Stromal cell of bone marrow (primary cell): ENCODE results near the gene DPY30.

Source experiments
- DNase-seq: peaks from one replicate; pipeline ENCODE4 v3.0.0-alpha.2; 2012; ENCODE audit warnings: low read depth

DPY30 gene

DNA sequence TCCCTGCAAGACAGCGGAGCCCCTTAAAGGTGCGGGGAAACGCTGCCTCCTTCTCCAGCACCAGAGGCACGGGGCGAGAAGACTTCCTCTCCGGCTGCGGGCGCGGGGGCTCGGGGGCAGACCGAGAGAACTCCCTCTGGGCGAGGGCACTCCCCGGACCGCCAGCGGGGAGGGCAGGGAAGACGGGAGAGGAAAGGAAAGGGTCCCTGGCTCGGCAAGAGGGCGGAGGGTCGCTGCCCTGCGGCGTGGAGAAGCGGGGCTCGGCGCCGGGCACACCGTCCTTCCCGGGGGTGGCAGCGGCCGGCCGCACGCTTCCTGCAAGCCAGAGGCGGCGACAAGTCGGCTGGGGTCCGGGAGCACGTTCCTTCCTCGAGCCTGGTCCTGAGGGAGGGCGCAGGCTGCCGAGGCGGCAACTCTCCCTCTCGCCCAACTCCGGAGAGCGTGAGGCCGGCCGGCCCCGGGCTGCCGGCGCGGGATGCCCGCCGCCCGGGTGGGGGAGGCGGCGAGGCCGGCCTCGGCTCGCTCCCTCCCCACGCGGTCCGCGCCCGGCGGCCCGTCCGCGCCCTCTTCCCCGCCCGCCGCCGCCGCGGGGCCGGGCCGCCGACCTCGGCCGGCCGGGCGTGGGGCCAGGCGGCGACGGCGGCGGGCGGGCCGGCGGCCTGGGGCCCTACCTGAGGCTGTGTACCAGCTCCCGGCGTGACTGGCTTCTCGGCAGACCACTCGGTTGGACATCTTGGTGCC is 29.9 kb downstream of the DPY30 start:
- no peak for DNase-seq

DNA sequence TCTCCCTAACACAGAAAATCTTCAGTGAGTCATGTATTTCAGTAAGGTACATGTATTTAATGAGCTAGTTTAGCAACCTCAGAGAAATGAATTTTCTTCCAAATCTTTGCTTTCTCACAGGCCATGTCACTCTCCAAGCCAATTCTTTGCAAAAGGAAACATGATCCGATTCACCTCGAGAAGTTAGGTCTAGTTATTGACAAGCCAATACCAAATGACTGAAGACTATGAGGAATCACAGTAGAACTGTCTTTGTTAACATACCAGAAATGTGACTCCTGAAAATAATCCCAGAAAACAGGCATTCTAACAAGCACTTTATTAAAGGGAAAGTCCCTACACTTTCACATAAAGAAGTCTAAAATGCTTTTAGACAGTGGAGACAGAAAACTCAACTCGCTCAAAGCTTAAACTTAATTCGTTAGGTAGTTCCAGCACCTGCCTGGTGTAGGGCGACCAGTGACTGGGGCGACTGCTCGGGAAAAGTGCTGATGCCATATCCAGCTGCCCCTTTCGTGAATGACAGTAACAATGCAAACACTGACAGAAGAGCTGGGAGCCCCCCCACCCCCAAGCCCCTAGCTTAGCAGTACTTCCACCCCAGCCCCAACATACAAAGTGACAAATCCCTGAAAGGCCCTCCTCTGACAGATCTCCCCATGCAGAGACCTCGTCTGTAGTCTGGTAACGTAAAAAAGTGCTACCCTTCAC is 30.6 kb downstream of the DPY30 start:
- DNase-seq: no peak

DNA sequence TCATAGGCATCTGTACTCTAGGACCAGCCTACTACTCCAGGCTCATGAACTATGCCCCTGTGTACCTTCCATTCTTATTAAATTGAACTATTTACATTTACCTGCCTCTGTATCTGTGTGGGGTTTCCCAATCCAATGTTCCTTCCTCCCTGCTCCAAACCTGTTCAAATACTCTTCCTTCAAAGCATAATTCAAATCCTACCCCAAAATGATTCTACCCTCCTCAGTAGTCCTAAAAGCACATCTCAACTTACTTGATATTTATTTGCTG is 32.5 kb downstream of the DPY30 start:
- no peak for DNase-seq

DNA sequence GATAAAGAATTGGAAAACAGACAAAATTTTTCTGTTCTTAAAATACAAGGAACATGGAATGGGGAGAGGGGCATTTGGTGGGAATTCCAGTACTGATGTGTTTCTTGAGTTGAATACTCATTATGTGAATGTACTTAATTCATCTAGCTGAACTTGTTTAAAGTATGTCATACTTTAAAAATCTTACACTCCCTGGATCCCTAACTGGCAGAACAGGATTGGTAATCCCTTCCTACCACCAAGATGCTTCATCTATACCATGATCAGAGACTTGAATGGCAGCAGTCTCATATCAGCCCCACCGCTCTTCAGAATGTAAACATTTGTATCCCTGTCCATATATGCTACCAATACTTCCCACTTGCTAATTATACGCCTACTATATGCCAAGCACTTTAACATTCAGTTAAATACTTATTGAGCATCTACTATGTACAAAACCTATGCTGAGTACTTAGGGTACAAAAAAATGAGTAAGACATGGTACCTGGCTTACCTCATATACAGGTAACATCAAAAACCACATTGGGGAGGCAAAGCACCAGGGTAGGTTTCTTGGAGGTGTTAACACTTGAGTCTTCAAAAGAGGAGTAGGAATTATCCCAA is 34.1 kb downstream of the DPY30 start:
- DNase-seq: no peak

DNA sequence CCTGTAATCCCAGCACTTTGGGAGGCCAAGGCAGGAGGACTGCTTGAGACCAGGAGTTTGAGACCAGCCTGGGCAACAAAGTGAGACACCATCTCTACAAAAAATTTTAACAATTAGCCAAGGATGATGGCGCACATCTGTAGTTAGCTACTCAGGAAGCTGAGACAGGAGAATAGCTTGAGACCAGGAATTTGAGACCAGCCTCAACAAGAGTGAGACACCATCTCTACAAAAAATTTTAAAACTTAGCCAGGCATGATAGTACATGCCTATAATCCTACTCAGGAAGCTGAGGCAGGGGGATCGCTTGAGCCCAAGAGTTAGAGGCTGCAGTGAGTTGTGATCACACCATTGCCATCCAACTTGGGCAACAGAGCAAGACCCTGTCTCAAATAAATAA is 35.8 kb downstream of the DPY30 start:
- DNase-seq: no peak

DNA sequence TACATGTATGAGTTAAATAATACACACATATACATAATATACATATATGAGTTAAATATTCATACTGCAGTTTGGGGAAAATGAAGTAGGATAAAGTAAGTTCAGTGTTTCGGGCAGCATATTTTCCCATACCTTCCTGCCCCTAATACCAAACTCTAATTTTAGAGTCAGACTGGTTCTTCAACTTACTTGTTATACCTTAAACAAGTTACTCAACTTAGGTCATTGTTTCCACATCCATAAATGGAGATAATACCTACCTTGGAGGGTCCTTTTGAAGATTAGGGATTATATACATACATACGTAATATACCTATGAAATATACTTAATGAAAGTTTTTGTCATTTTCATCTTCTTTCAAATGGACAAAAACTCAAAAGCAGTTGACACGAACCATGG is 37.2 kb downstream of the DPY30 start:
- DNase-seq: no peak

DNA sequence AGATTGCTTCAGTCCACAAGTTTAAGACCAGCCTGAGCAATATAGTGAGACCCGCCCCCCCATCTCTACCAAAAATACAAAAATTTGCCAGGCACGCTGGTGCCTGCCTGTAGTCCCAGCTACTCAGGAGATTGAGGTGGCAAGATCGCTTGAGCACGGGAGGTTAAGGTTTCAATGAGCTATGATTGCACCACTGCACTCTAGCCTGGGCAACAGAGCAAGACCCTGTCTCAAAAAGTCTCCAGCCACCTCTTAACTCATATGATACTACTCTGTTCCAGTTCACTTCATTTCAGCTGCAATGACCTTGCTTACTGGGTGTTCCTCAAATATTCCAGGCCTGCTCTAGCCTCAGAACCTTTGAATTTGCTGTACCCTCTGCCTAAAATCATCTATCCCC is 40.2 kb downstream of the DPY30 start:
- no peak for DNase-seq

DNA sequence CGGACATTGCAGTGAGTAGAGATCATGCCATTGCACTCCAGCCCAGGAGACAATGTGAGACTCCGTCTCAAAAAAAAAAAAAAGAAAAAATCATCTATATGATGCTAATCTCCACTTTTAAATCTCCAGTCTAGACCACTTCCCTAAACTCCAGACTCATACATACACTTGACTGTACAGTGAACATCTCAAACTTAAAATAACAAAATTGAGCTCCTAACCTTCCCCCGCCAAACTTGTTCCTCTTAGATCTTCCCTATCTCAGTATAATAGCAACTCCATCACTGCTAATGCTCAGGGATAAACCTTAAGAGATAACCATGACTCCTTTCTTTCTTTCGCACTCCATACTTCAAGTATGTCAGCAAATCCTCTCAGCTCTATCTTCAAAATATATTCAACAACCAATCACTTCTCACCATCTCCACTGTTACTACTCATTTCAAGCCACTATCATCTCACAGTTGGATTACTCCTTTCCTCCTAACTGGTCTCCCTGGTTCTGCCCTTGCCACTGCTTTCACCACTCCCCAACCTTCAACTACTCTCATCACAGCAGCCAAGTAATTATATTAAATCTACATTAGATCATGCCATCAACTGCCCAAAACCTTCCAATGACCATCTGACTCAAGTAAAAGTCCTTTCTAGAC is 40.7 kb downstream of the DPY30 start:
- DNase-seq: no peak

DNA sequence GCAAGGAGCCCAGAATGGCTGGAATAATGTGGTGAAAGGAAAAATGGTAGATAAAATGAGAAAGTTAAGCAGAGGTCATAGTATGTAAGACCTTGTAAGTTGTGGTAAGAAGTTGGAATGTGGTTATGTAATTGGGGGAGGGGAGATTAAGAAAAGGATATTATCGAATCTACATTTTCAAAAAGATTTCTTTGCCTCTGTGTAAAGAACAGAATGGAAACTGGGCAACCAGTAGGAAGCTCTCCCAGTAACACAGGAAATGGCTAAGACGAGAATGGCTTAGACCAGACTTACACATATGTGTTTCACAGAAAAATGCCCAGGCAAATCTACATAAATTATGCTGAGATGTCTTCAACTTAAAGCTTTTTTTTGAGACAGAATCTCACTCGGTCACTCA is 42.0 kb downstream of the DPY30 start:
- no peak for DNase-seq

DNA sequence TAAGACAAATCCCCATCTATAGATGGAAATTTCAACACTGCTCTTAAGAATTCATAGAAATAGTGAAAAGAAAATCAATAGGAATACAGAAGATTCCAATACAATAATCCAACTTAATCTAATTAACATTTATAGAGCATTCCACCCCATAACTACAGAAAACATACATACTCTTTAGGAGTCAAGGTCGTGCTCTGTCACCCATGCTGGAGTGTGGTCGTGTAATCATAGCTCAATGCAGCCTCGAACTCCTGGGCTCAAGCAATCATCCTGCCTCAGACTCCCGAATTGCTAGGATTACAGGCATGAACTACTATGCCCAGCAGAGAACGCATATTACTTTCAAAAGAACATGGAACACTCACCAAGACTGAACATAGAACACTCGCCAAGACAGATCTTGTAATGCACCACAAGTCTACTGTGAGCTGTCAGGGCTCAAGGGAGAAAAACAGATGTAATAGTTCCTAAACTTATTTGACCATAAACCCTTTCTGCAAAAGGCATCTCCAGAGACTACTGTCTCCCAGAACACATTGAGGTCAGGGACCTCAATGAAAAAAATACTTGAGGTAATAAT is 42.9 kb downstream of the DPY30 start:
- no peak for DNase-seq

DNA sequence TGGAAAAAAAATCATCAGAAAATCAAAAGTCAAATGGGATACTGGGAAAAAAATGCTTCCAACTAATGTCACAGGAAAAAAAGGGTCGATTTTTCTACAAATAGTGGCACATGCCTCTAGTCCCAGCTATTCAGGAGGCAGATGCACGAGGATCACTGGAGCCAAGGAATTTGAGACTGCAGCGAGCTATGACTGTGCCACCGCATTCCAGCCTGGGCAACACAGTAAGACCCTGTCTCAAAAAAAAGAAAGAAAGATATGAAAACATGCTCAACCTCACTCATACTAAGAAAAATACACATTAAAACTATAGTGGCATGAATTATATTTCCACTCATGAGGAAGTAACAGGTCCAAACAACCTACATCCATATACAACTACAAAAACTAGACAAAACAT is 46.7 kb downstream of the DPY30 start:
- no peak for DNase-seq

DNA sequence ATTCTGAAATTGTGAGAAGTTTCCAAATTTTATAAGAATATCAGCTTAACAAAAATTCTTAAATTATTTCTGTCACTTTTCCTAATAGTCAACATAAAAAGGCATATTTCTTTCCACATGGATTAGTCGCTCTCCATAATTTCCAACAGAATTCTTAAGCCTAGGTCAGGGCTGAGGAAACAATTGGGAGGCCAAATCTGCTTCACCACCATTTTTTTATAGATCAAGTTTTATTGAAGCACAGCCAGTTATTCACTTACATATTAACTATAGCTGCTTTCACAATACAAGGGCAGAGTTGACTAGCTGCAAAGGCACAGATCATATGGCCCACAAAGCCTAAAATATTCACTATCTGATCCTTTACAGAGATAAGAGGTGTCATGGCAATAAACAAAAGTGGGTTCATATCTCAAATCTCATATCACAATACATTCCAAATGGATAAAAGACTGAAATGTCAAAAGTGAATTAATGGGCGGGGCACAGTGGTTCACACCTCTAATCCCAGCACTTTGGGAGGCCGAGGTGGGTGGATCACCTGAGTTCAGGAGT is 47.5 kb downstream of the DPY30 start:
- no peak for DNase-seq

DNA sequence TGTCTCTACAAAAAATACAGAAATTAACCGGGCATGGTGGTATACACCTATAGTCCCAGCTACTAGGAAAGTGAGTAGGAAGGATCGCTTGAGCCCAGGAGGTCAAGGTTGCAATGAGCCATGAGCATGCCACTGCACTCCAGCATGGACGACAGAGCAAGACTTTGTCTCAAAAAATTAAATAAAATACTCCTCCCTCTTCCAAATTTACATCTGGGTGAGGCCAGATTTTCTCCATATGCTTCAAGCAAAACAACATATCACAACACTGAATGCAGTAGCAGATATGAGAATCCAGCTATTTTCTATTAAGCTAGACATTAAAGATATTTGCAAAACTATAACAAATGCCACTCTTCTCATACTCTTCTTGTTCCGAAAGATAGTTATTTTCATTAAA is 49.7 kb downstream of the DPY30 start:
- no peak for DNase-seq

DNA sequence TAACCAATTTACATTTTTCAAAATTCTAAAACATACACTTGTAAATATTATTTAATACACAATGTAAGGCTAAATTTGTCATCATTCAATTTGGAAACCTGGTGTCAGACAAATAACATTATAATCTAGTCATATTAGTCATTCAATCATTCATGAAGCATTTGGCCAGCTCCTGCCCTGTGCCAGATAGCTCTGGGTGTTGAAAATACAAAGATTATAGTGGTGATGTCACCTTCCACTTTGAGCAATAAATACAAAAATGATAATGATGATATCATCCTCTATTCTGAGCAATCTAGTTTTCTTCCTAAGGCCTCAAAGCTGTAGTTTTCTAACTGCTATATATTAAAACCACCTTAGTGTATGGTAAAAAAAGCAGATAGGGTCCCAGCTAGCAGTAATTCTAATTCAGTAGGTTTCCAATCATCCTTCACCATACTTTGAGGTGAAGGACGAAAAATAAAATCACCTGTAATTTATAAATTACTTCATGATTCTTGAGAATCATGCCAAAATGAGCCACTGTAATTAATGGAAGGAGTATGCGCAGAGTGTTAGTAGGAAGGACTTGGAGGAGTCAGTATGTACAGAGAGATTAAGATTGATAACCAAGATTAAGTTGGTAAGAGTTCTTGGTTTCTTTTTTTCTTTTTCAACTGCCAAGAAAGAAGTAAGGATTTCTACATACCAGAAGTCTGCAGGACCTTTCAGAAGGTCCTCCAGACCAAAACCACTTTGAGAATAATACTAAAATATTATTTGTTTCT is 52.0 kb downstream of the DPY30 start:
- peak; percentile 62 for DNase-seq

DNA sequence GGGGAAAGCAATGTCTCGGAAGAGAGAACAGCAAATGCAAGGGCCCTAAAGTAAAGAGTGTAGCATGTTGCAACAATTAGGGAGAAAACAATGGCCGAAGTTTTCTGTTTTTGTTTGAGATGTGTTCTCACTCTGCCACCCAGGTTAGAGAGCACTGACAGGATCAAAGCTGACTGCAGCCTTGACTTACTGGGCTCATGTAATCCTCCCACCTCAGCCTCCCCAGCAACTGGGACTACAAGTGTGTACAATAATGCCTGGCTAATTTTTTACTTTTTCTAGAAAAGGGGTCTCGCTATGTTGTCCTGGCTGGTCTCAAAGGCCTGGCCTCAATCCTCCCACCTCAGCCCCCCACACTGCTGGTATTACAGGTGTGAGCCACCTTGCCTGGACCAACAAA is 52.7 kb downstream of the DPY30 start:
- DNase-seq: no peak

DNA sequence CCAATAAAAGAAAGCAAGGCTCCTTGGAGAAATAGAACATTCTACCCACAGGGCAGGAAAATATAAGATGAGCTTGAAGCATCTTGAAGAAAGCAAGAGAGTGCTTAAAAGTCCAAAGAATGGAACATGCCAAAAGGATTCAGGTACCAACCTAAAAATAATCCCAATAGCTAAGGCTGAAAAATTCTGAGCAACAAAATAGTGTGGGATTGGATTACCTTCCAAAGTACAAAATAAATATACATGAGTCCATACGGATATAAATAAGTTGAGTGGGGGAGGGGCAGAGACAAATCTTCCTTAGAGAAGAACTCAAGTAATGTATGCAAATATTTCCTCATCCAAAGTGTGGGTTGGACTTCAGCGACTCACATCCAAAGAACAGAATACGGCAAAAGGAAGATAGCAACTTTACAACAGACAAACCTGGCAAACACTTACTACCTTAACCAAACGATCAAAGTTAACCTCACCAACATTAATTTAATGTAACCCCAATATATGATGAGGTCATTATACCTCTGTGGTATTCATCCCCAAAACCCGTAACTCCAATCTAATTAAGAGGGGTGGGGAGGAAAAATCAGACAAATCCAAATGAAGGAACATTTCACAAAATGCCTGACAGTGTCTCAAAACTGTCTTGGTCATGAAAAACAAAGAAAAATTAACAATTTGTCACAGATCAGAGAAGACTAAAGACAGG is 55.7 kb downstream of the DPY30 start:
- no peak for DNase-seq

DNA sequence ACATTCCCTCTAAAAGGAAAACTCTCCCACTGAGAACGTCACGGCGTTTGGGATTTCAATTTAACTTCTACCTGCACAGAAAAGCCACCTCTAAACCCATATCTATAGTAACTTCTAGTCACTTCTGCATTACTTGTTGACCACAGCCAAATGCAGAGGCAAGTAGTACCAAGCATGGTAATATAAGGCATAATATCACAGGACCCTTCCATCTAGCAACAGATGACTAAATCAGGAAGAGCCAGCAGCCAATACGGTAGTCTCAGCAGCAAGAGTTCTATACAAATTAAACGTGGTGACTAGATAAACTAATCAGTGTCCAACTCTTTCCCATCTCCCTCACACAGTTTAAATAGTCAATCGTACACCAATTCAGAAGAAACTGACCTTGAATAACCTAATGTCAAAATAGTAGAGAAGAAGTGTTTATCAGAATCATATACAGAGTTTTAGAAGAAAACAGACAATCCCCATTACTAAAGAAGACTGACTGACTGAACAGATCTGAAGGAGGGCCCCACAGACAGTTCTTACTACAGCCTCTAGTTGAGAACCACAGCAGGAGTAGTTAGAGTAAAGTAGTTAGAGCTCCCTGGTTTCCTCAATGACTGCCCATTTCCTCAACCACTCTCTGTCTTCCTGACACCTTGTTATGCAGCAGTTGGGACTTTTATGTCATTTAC is 58.8 kb downstream of the DPY30 start:
- DNase-seq: no peak

DNA sequence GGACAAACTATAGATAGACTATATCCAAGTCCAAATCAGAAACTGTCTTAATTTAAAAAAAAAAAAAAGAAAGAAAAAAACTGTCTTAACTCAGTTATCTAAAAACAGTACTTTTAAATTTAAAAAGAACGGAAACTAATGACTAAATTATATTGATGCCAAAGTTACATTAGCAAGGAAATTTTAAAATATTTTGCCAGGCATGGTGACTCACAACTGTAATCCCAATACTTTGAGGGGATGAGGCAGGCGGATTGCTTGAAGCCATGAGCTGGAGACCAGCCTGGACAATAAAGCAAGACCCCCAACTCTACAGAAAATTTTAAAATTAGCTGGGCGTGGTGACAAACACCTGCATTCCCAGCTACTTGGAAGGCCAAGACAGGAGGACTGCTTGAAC is 59.6 kb downstream of the DPY30 start:
- DNase-seq: peak; percentile 34

DNA sequence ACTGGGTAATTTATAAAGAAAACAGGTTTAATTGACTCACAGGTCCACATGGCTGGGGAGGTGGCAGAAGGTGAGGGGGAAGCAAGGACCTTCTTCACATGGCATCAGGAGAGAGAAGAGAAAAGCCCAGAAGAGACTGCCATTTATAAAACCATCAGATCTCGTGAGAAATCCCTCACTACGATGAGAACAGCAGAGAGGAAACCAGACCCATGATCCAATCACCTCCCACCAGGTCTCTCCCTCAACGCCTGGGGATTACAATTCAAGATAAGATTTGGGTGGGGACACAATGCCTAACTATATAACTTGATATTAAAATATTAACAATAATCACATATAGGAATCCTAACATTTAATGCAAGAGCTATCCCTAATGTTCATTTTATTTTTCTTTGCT is 60.6 kb downstream of the DPY30 start:
- no peak for DNase-seq

DNA sequence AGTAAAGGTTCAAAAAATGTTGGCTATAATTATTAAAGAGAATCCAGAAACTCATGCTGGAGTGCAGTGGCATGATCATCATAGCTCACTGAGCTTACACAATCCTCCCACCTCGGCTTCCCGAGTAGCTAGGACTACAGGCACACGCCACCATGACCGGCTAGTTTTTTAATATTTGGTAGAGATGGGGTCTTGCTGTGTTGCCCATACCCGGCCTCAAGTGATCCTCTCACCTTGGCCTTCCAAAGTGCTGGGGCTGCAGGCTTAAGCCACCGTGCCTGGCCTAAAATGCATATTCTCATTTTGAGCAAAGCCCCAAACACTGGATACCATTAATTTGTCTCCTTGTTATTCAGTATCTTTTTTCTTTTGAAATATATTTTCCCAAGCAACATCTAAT is 61.2 kb downstream of the DPY30 start:
- no peak for DNase-seq
